ENCODE data around the gene KMT2C. TPM values are rescaled to one million over a fixed set of nuclear protein-coding genes. Genes with fewer than 3 reads are reported as not detected.

The KMT2C gene
- total RNA-seq, 1 donor, result 39.7 TPM

DNA sequence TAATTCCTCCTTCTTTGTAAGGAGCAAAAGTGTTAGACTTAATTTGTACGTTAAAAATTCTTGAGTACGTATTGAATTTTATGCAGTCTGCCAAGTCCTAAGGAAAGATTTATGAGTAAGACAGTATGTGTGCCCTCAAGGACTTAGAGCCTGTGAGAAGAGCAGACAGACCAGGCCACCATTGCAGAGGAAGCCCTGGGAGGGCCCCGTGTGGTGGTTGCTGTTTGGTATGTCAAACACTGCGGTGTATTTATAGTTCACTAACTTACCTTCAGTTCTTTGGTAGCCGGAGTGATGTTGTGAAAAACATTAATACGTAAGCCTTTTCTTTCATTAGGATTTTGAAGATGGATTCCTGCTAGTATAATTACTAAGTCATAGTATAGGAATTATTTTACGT is 327.4 kb downstream of the KMT2C start:
- TF ChIP-seq, protein P1, sequence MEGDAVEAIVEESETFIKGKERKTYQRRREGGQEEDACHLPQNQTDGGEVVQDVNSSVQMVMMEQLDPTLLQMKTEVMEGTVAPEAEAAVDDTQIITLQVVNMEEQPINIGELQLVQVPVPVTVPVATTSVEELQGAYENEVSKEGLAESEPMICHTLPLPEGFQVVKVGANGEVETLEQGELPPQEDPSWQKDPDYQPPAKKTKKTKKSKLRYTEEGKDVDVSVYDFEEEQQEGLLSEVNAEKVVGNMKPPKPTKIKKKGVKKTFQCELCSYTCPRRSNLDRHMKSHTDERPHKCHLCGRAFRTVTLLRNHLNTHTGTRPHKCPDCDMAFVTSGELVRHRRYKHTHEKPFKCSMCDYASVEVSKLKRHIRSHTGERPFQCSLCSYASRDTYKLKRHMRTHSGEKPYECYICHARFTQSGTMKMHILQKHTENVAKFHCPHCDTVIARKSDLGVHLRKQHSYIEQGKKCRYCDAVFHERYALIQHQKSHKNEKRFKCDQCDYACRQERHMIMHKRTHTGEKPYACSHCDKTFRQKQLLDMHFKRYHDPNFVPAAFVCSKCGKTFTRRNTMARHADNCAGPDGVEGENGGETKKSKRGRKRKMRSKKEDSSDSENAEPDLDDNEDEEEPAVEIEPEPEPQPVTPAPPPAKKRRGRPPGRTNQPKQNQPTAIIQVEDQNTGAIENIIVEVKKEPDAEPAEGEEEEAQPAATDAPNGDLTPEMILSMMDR (IDR thresholded peaks at IDR 0.05; ENCODE audit: insufficient read depth, low read depth, low read length), result no peak
- no peak overlapping the region for H3K4me3 ChIP-seq (ENCODE audit: low read depth, low read length)
- no peak for DNase-seq (ENCODE audit: low read depth)

GRCh38 chr7:152107945-152108344 is 327.9 kb downstream of the KMT2C start:
- no peak overlapping the region for H3K4me3 ChIP-seq (ENCODE audit: low read depth, low read length)
- TF ChIP-seq, protein P1 (IDR thresholded peaks at IDR 0.05; ENCODE audit: insufficient read depth, low read depth, low read length), result no peak
- no peak for DNase-seq (ENCODE audit: low read depth)

DNA sequence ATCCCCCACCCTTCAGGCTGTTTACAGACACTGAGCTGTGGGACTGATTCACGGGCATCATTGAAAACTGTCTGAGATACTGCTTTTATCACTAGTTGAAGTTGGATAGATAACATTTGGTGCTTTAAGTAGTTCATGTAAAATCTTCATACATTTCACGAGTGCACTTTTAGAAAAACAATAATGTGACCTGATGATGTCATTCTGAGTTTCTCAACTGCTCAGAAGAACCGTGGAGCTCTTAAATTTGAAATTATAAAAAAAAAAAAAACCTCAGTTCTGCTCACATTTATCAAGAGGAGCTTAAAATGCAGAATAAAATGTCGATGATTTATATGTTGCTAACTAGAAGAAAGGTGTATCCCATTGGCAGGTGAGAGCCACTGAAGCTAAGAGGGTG is 328.8 kb downstream of the KMT2C start:
- no peak for DNase-seq (ENCODE audit: low read depth)
- TF ChIP-seq, protein P1 (IDR thresholded peaks at IDR 0.05; ENCODE audit: insufficient read depth, low read depth, low read length), result no peak
- no peak overlapping the region for H3K4me3 ChIP-seq (ENCODE audit: low read depth, low read length)

DNA sequence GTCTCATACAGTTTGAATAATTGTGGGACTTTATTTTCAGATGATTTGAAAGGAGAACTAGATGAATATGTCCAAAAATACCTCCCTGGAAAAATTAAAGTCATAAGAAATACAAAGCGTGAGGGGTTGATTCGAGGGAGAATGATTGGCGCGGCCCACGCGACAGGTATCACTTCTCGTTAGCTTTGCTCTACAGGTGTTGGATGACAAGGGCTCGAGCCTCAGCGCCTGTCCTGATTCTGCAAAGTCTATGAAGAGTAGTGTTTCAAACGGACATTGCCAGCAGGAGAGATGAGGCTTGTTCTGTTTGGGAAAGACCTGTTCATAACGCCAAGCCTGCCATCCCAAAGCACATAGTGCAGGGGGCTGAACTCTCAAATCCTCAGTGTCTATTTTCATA is 330.6 kb downstream of the KMT2C start:
- TF ChIP-seq, protein P1 (IDR thresholded peaks at IDR 0.05; ENCODE audit: insufficient read depth, low read depth, low read length), result no peak
- no peak overlapping the region for H3K4me3 ChIP-seq (ENCODE audit: low read depth, low read length)
- no peak for DNase-seq (ENCODE audit: low read depth)

DNA sequence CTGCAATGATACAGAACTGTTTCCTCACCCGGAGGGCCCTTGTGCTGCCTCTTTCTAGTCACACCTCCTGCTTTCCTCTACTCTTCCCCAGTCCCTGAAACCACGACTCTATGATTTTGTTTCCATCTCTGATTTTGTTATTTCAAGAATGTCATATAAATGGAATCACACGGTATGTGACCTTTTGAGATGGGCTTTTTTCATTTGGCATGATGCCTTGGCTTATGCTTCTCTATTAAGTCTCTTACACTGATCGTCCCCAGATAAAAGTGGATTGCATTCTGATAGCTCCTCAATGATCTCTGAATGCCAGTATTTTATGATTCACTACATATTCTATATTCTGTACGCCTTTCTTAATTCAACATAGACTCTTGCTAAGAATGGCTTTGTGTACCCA is 332.1 kb downstream of the KMT2C start:
- DNase-seq (ENCODE audit: low read depth), result no peak
- TF ChIP-seq, protein P1 (IDR thresholded peaks at IDR 0.05; ENCODE audit: insufficient read depth, low read depth, low read length), result no peak

DNA sequence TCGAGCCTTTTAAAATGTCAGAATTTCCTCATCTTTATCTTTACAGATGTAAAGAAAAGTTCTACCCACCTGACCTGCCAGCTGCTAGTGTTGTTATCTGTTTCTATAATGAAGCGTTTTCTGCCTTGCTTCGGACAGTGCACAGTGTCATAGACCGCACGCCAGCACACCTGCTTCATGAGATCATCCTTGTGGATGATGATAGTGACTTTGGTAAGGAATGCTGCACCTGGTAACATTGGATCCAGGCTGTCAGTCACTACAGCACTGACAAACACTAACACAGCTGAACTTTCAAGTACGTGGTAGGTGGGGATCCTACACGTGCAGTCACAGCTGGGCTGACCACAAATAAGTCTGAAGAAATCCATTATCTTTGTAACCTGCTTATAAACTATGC is 332.7 kb downstream of the KMT2C start:
- TF ChIP-seq, protein P1 (IDR thresholded peaks at IDR 0.05; ENCODE audit: insufficient read depth, low read depth, low read length), result no peak
- no peak overlapping the region for H3K4me3 ChIP-seq (ENCODE audit: low read depth, low read length)
- no peak for DNase-seq (ENCODE audit: low read depth)

More for the DNA sequence above, 332.1 kb downstream of the KMT2C start:
- no peak overlapping the region for H3K4me3 ChIP-seq (ENCODE audit: low read depth, low read length)

DNA sequence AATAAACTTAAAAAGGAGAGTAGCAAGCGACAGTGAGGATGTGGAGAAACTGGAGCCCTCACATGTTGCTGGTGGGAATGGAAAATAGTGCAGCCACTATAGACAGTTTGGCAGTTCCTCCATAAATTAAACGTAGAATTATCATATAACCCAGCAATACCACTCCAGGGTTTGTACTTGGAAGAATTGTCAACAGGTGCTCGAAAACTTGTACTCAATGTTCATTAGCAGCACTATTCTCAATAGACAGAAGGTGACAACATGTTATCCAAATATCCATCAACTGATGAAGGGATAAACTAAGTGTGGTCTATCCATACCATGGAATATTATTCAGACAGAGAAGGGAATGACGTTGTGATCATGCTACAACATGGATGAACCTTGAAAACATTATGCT is 338.5 kb downstream of the KMT2C start:
- no peak for DNase-seq (ENCODE audit: low read depth)
- no peak overlapping the region for H3K4me3 ChIP-seq (ENCODE audit: low read depth, low read length)
- TF ChIP-seq, protein P1 (IDR thresholded peaks at IDR 0.05; ENCODE audit: insufficient read depth, low read depth, low read length), result no peak
